Inflammatory macrophage (primary cell): Measurements from ENCODE around the gene GDF9.
A peak's percentile ranks its signal among the peaks of the same experiment; 100 is the strongest.

Experiments
- DNase-seq, 2 donors: peaks; one replicate each; pipeline ENCODE4 v3.0.0-alpha.2; 2020 to 2022

GDF9 gene

GRCh38 chr5:132834057-132834456 lies 32.2 kb downstream of the GDF9 start:
- DNase-seq, result no peak

- DNase-seq, result no peak
Measured at GRCh38 chr5:132832612-132833011, 33.7 kb downstream of the GDF9 start.

GRCh38 chr5:132831095-132831860 lies 35.0 kb downstream of the GDF9 start:
- DNase-seq, result no peak

GRCh38 chr5:132830436-132831094 lies 35.7 kb downstream of the GDF9 start, which contains the start of gene SHROOM1:
SHROOM1 (minus strand) TSS chr5:132830647; CDS start chr5:132826140, 4,507 bp downstream.
- DNase-seq, result peak; percentile 45 to 61

GRCh38 chr5:132829742-132830435 lies 36.4 kb downstream of the GDF9 start:
- peak; percentile 62 to 65 for DNase-seq

- no peak for DNase-seq
Measured at GRCh38 chr5:132828846-132829494, 37.3 kb downstream of the GDF9 start.

GRCh38 chr5:132827943-132828673 lies 38.2 kb downstream of the GDF9 start:
- DNase-seq, result no peak

GRCh38 chr5:132826424-132827082 lies 39.7 kb downstream of the GDF9 start:
- DNase-seq, result no peak

- DNase-seq, result no peak
Measured at GRCh38 chr5:132825834-132826391, 40.4 kb downstream of the GDF9 start.

- no peak for DNase-seq
Measured at GRCh38 chr5:132825033-132825833, 41.0 kb downstream of the GDF9 start.

GRCh38 chr5:132824426-132824825 lies 41.8 kb downstream of the GDF9 start:
- no peak for DNase-seq

GRCh38 chr5:132823481-132824050 lies 42.7 kb downstream of the GDF9 start:
- peak in 1 of 2 donors; percentile 0 for DNase-seq

GRCh38 chr5:132822650-132823480 lies 43.4 kb downstream of the GDF9 start:
- DNase-seq, result peak in 1 of 2 donors; percentile 1

GRCh38 chr5:132821791-132822190 lies 44.5 kb downstream of the GDF9 start:
- DNase-seq, result no peak

- DNase-seq, result no peak
Measured at GRCh38 chr5:132821350-132821749, 44.9 kb downstream of the GDF9 start.

- DNase-seq, result peak; percentile 91
Measured at GRCh38 chr5:132820162-132820754, 46.0 kb downstream of the GDF9 start.

GRCh38 chr5:132819468-132819867 lies 46.8 kb downstream of the GDF9 start:
- no peak for DNase-seq

GRCh38 chr5:132817011-132817410 lies 49.3 kb downstream of the GDF9 start:
- peak in 1 of 2 donors; percentile 1 for DNase-seq

GRCh38 chr5:132816554-132816953 lies 49.7 kb downstream of the GDF9 start:
- DNase-seq, result peak in 1 of 2 donors; percentile 2
